ENCODE data around the gene GCAT.

DNA sequence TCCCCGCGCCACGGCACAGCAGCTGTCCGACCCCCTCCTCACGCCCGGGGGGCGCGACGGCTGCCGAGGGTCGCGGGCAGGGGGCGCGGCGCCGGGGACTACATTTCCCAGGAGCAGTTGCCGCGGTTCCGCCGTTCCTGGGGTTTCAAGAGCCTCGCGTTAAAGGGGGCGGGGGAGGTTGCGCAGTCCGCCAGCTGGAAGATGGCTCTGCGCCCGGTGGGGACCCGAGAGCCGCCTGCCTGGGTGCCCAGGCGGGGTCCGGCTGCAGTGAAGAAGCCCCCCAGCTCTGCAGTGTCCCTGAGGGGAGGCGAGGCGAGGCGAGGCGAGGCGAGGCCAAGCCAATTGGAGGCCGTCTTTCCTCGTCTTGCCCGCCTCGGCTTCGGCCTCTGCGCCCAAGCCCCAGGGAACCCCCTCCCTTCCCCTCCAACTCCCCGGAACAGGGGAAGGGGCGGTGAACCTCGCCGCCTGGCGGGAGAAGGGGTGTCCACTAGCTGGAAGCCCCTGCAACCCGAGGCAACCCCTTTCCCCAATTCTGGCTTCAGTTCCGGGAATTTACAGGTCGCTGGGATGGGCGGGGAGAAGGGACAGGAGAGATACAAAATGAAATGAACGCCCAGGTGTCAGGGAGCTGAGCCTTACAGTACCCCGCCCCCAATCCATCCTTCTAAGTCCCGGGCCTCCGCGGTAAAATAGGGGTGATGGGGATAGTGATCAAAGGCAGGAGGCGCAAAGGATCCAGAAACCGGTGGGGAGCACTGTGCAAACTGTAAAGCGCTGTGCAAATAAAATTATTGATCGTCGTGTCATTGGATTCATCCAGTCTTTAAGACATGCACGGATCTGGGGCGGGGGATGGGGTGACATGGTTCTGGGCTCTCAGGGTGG is 5.2 kb upstream of the GCAT start:
- TF ChIP-seq, protein P1, sequence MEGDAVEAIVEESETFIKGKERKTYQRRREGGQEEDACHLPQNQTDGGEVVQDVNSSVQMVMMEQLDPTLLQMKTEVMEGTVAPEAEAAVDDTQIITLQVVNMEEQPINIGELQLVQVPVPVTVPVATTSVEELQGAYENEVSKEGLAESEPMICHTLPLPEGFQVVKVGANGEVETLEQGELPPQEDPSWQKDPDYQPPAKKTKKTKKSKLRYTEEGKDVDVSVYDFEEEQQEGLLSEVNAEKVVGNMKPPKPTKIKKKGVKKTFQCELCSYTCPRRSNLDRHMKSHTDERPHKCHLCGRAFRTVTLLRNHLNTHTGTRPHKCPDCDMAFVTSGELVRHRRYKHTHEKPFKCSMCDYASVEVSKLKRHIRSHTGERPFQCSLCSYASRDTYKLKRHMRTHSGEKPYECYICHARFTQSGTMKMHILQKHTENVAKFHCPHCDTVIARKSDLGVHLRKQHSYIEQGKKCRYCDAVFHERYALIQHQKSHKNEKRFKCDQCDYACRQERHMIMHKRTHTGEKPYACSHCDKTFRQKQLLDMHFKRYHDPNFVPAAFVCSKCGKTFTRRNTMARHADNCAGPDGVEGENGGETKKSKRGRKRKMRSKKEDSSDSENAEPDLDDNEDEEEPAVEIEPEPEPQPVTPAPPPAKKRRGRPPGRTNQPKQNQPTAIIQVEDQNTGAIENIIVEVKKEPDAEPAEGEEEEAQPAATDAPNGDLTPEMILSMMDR (conservative IDR thresholded peaks at IDR 0.05): 0 out of 2 replicates have a peak, but pooled peaks have one; percentile 20
- TF ChIP-seq EZH2 (IDR thresholded peaks at IDR 0.05; ENCODE audit: low read depth): no peak

Data from PC-9 (cell line).